Measurements from ENCODE around the gene KIAA0319L. TPM values are rescaled to one million over a fixed set of nuclear protein-coding genes. Genes with fewer than 3 reads are reported as not detected.
A peak's percentile ranks its signal among the peaks of the same experiment; 100 is the strongest.

KIAA0319L gene
- total RNA-seq, 4 donors from 2014 or later, result 65.8 to 123 (median 111) TPM

DNA sequence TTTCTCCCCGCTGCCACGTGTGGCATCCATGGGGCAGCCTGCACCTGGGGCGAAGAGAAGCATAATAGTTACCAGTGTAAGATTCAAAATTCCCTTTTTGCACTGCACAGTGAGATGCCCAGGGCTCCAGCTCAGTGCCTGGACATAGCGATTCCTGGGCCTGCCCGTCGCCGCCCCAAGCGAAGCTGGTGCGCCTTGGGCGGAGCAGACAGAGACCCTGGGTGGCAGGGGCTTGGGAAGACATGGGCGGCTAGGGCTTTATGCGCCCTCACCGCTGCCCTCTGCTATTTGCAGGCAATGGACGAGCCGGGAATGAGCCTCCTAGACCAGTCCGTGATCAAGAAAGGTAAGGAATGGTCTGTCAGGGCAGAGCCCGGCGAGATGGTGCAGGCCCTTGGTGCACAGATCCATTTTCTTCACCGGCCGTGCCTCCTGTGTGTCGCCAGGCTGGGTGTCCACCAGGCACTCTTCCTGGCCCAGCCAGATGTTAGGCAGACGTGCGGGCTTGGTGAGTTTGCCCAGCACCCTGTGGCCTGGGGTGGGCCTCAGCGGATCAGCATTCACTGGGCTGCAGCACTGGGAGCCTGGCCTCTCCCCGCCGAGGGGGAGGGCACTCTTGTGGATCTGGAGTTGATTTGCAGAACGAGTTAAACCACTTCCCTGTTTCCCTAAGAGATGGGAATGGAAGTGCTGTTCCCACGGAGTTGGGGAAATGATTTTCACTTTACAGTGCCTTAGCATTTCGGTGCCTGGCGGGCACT, 17.6 kb upstream of the KIAA0319L start:
- DNase-seq, result no peak
- intact Hi-C loops (cut with DNase I), result no loop called here
- Histone ChIP-seq H3K27ac (no peak overlapping the region), H3K27me3 (peaks cover 16% of the 10 kb centered on the region), H3K9me3 (no peaks in the 10 kb centered on the region), H3K36me3 (no peaks in the 10 kb centered on the region), H3K4me3 (replicated peaks in 1 of 3) (no peak overlapping the region), H3K4me1 (peaks cover 13 to 26% of the 10 kb centered on the region in 2 donors)
- TF ChIP-seq POLR2A (IDR thresholded peaks at IDR 0.05), result no peak
- TF ChIP-seq, protein P1, sequence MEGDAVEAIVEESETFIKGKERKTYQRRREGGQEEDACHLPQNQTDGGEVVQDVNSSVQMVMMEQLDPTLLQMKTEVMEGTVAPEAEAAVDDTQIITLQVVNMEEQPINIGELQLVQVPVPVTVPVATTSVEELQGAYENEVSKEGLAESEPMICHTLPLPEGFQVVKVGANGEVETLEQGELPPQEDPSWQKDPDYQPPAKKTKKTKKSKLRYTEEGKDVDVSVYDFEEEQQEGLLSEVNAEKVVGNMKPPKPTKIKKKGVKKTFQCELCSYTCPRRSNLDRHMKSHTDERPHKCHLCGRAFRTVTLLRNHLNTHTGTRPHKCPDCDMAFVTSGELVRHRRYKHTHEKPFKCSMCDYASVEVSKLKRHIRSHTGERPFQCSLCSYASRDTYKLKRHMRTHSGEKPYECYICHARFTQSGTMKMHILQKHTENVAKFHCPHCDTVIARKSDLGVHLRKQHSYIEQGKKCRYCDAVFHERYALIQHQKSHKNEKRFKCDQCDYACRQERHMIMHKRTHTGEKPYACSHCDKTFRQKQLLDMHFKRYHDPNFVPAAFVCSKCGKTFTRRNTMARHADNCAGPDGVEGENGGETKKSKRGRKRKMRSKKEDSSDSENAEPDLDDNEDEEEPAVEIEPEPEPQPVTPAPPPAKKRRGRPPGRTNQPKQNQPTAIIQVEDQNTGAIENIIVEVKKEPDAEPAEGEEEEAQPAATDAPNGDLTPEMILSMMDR (IDR thresholded peaks at IDR 0.05), result no peak
- 84 to 88% methylated on average over 22 to 30 of the region's 30 CpGs for WGBS, 2 donors

DNA sequence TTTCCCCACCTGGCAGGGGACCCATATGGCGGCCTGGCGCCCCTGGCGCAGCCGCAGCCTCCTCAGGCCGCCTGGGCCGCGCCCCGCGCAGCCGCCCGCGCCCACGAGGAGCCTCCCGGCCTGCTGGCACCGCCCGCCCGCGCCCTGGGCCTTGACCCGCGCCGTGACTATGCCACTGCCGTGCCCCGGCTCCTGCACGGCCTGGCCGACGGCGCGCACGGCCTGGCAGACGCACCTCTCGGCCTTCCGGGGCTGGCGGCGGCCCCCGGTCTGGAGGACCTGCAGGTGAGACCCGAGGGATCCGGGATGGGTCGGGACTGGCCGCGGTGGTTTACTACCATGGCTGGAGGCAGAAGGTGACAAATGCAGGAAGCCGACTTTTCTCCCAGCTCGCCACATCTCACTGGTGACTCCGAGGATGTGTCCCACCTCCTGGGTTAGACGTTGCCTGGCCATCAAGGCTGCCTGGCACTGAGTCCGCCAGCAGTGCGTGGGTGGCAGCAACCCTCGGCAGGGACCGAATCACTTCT, 17.0 kb upstream of the KIAA0319L start:
- H3K4me3 ChIP-seq (replicated peaks in 1 of 3), result peak overlapping the region in 1 of 3 donors; percentile 25
- DNase-seq, result no peak
- peaks cover 16% of the 10 kb centered on the region for H3K27me3 ChIP-seq

DNA sequence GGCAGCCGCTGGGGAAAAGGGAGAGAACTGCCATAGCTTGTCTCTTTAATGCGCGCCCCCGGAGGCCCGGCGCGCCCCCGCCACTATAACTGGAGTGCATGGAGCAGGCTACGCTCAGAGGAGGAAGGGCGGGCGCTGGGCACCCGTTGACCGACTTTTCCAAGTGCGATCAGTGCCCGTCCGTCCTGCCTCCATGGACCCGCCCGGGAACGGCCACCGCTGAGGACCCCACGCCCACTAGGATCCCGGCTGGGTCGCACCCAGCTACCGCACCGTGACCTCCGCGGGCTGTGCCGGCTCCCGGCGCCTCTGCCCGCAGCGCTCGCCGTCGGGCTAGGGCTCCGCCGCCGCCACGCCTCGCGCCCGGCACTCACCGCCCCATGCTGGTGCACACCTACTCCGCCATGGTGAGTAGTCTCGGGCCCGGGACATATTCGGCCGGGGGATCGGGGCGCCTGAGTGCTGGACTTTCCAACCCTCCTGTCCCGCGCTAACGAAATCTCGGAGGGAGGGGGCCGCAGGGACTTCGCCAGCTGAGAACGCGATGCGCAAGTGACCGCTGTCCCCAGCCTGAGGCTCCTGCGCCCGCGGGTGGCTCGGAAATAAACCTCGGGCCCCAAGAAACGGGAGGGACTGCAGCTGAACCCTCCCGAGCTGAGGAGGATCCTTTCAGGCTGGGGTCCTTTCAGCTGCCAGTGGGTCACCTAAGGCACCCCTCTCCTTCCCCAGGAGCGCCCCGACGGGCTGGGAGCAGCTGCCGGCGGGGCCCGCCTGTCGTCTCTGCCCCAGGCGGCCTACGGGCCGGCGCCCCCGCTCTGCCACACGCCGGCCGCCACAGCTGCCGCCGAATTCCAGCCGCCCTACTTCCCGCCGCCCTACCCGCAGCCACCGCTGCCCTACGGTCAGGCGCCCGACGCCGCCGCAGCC, 16.3 kb upstream of the KIAA0319L start, which contains the start of gene TFAP2E:
TSS of gene TFAP2E (plus strand) at position 117 of the 927 bp plus-strand sequence. CDS start at position 381, 264 bp downstream.
- peaks cover 16% of the 10 kb centered on the region for H3K27me3 ChIP-seq
- H3K27ac ChIP-seq, result no peak within 1 kb of the TSS
- H3K9me3 ChIP-seq, result no peaks in the 10 kb centered on the region
- no peaks in the 10 kb centered on the region for H3K36me3 ChIP-seq
- WGBS, 2 donors, result 2 to 6% methylated on average over 12 to 30 of the region's 95 CpGs
- TF ChIP-seq, protein P1 (IDR thresholded peaks at IDR 0.05), result no peak
- no peak for TF ChIP-seq POLR2A (IDR thresholded peaks at IDR 0.05)
- peak; percentile 51 to 58 for DNase-seq
- intact Hi-C loops (cut with DNase I), result no loop called here
- peaks cover 13 to 29% of the 10 kb centered on the region in 2 donors for H3K4me1 ChIP-seq
- peak within 1 kb of the TSS in 1 of 3 donors; percentile 25 for H3K4me3 ChIP-seq (replicated peaks in 1 of 3)

More for the DNA sequence above, 17.0 kb upstream of the KIAA0319L start:
- H3K36me3 ChIP-seq, result no peaks in the 10 kb centered on the region
- peaks cover 13 to 26% of the 10 kb centered on the region in 2 donors for H3K4me1 ChIP-seq
- WGBS, 2 donors, result 60 to 78% methylated on average over 8 to 10 of the region's 48 CpGs
- intact Hi-C loops (cut with DNase I), result no loop called here
- no peaks in the 10 kb centered on the region for H3K9me3 ChIP-seq
- no peak overlapping the region for H3K27ac ChIP-seq
- no peak for TF ChIP-seq POLR2A (IDR thresholded peaks at IDR 0.05)
- TF ChIP-seq, protein P1 (IDR thresholded peaks at IDR 0.05), result no peak

DNA sequence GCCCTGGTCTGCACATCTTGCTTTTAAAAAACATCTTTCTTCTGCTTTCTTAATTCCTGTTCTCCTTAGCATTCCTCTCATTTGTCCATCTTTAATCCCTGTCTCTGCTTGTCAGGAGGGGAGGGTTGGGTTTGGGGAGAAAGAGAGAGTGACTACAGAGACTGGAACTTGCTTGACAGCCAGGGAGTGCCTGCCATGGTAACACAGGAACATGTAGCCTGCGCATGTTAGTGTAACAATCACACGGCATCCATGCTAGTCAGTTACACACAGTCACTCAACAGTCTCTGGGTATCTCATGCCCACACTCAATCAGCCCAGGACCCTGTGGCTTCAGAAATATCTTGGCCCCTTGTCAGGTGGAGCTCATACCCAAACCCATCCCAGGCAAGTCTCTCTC, 15.1 kb upstream of the KIAA0319L start:
- H3K9me3 ChIP-seq, result no peaks in the 10 kb centered on the region
- intact Hi-C loops (cut with DNase I), result no loop called here
- peaks cover 16% of the 10 kb centered on the region for H3K27me3 ChIP-seq
- peaks cover 8 to 25% of the 10 kb centered on the region in 2 donors for H3K4me1 ChIP-seq
- H3K27ac ChIP-seq, result no peak overlapping the region
- TF ChIP-seq, protein P1 (IDR thresholded peaks at IDR 0.05), result no peak
- TF ChIP-seq POLR2A (IDR thresholded peaks at IDR 0.05), result no peak
- DNase-seq, result no peak
- WGBS, 2 donors, result 88 to 90% methylated on average over 2 of the region's 2 CpGs
- H3K4me3 ChIP-seq (replicated peaks in 1 of 3), result no peak overlapping the region
- no peaks in the 10 kb centered on the region for H3K36me3 ChIP-seq

Data from thyroid gland (tissue), 4 donors.